Large intestine (tissue), 3 donors: Measurements from ENCODE around the gene PROX1. TPM values are rescaled to one million over a fixed set of nuclear protein-coding genes. Genes with fewer than 3 reads are reported as not detected.

Experiments used
- DNase-seq, 2 donors: peaks; one replicate each; pipeline versions ENCODE4 v3.0.0 to v3.0.0-alpha.2; 2013
- H3K27ac ChIP-seq: one replicate; pipeline ENCODE4 v1.5.1; 2013; ENCODE audit warnings: low read length
- H3K27me3 ChIP-seq: 2 replicates; pipeline ENCODE4 v1.6.1; 2013; ENCODE audit warnings: low read length; ENCODE audit not compliant: control insufficient read depth, insufficient read depth
- H3K36me3 ChIP-seq: 2 replicates; pipeline ENCODE4 v1.6.1; 2013; ENCODE audit warnings: low read length; ENCODE audit not compliant: control insufficient read depth, insufficient read depth
- H3K4me1 ChIP-seq: one replicate; pipeline ENCODE4 v1.6.1; 2013; ENCODE audit warnings: low read length; ENCODE audit not compliant: control insufficient read depth, insufficient read depth
- H3K4me3 ChIP-seq: one replicate; pipeline ENCODE4 v1.5.1; 2013; ENCODE audit warnings: low read length
- H3K9me3 ChIP-seq: one replicate; pipeline ENCODE4 v1.6.1; 2013; ENCODE audit warnings: mild to moderate bottlenecking, low read depth, low read length, moderate library complexity; ENCODE audit not compliant: control insufficient read depth
- WGBS: methylation state at CpG from one replicate; pipeline ENCODE4 v1.1.5; 2013; ENCODE audit warnings: low lambda C conversion rate; ENCODE audit not compliant: insufficient coverage; 5-methylcytosine and 5-hydroxymethylcytosine counted together
- polyA plus RNA-seq: library from polyadenylated mRNA; unstranded; fragments of 120-200 nt; gene quantifications from one replicate; pipeline ENCODE4 v1.2.1, GENCODE V29; 2013

The PROX1 gene
- polyA plus RNA-seq, 1 donor = 7.8 TPM

- no CpG with 5 or more reads among the region's 6 CpGs for WGBS
- no peak overlapping the region for H3K4me3 ChIP-seq
- peak in 1 of 2 donors; percentile 9 for DNase-seq
- H3K27ac ChIP-seq = no peak overlapping the region
- no peaks in the 10 kb centered on the region for H3K36me3 ChIP-seq
- peaks cover 30% of the 10 kb centered on the region for H3K4me1 ChIP-seq
- peaks cover 72% of the 10 kb centered on the region for H3K27me3 ChIP-seq
- peaks cover 9% of the 10 kb centered on the region for H3K9me3 ChIP-seq
These were observed 885 bp upstream of the PROX1 start for GRCh38 chr1:213986925-213987250.

- peaks cover 9% of the 10 kb centered on the region for H3K9me3 ChIP-seq
- H3K36me3 ChIP-seq = no peaks in the 10 kb centered on the region
- H3K27me3 ChIP-seq = peaks cover 66% of the 10 kb centered on the region
- H3K4me1 ChIP-seq = peaks cover 30% of the 10 kb centered on the region
- 0% methylated on average over 2 of the region's 35 CpGs for WGBS
- DNase-seq = peak; percentile 42 to 84
- H3K4me3 ChIP-seq = peak overlapping the region; percentile 62
- peak overlapping the region; percentile 77 for H3K27ac ChIP-seq
These were observed 299 bp upstream of the PROX1 start for GRCh38 chr1:213987422-213987926.

GRCh38 chr1:213988507-213989001, 781 bp downstream of the PROX1 start:
- Histone ChIP-seq H3K27me3 (peaks cover 55% of the 10 kb centered on the region), H3K9me3 (peaks cover 6% of the 10 kb centered on the region), H3K4me1 (peaks cover 24% of the 10 kb centered on the region), H3K27ac (peak overlapping the region; percentile 77), H3K4me3 (peak overlapping the region; percentile 62), H3K36me3 (no peaks in the 10 kb centered on the region)
- WGBS = no CpG with 5 or more reads among the region's 17 CpGs
- peak in 1 of 2 donors; percentile 64 for DNase-seq

GRCh38 chr1:213989002-213989855, 1.5 kb downstream of the PROX1 start:
- Histone ChIP-seq H3K36me3 (no peaks in the 10 kb centered on the region), H3K9me3 (peaks cover 3% of the 10 kb centered on the region), H3K4me1 (peaks cover 22% of the 10 kb centered on the region), H3K27ac (peak overlapping the region; percentile 77), H3K4me3 (peak overlapping the region; percentile 62), H3K27me3 (peaks cover 48% of the 10 kb centered on the region)
- peak in 1 of 2 donors; percentile 70 for DNase-seq
- 0% methylated on average over 2 of the region's 39 CpGs for WGBS

GRCh38 chr1:213993929-213994328, 6.2 kb downstream of the PROX1 start:
- H3K4me1 ChIP-seq = peaks cover 4% of the 10 kb centered on the region
- peaks cover 2% of the 10 kb centered on the region for H3K36me3 ChIP-seq
- WGBS = no CpG with 5 or more reads among the region's 2 CpGs
- H3K27ac ChIP-seq = no peak overlapping the region
- H3K27me3 ChIP-seq = peaks cover 13% of the 10 kb centered on the region
- no peak for DNase-seq
- no peaks in the 10 kb centered on the region for H3K9me3 ChIP-seq
- no peak overlapping the region for H3K4me3 ChIP-seq

GRCh38 chr1:213994888-213995287, 7.1 kb downstream of the PROX1 start:
- DNase-seq = no peak
- Histone ChIP-seq H3K27ac (no peak overlapping the region), H3K4me3 (no peak overlapping the region), H3K36me3 (peaks cover 2% of the 10 kb centered on the region), H3K27me3 (peaks cover 3% of the 10 kb centered on the region), H3K4me1 (no peaks in the 10 kb centered on the region), H3K9me3 (no peaks in the 10 kb centered on the region)
- no CpG with 5 or more reads among the region's 5 CpGs for WGBS

GRCh38 chr1:213995603-213996002, 7.8 kb downstream of the PROX1 start:
- DNase-seq = no peak
- peaks cover 2% of the 10 kb centered on the region for H3K36me3 ChIP-seq
- no peaks in the 10 kb centered on the region for H3K9me3 ChIP-seq
- no peak overlapping the region for H3K27ac ChIP-seq
- H3K27me3 ChIP-seq = no peaks in the 10 kb centered on the region
- 100% methylated on average over 1 of the region's 2 CpGs for WGBS
- no peak overlapping the region for H3K4me3 ChIP-seq
- H3K4me1 ChIP-seq = no peaks in the 10 kb centered on the region

- no CpG with 5 or more reads among the region's 15 CpGs for WGBS
- Histone ChIP-seq H3K9me3 (no peaks in the 10 kb centered on the region), H3K27ac (no peak overlapping the region)
These were observed 8.7 kb downstream of the PROX1 start for GRCh38 chr1:213996320-213997037.

GRCh38 chr1:213997038-213997771, 9.4 kb downstream of the PROX1 start:
- H3K4me1 ChIP-seq = no peaks in the 10 kb centered on the region
- WGBS = 81% methylated on average over 8 of the region's 24 CpGs
- H3K36me3 ChIP-seq = peaks cover 2% of the 10 kb centered on the region
- no peaks in the 10 kb centered on the region for H3K27me3 ChIP-seq
- DNase-seq = no peak
- no peak overlapping the region for H3K27ac ChIP-seq
- no peaks in the 10 kb centered on the region for H3K9me3 ChIP-seq
- no peak overlapping the region for H3K4me3 ChIP-seq

More at GRCh38 chr1:213996320-213997037, 8.7 kb downstream of the PROX1 start:
- Histone ChIP-seq H3K4me1 (no peaks in the 10 kb centered on the region), H3K27me3 (no peaks in the 10 kb centered on the region), H3K4me3 (no peak overlapping the region), H3K36me3 (peaks cover 2% of the 10 kb centered on the region)
- no peak for DNase-seq

- no peak for DNase-seq
- WGBS = no CpG with 5 or more reads among the region's 13 CpGs
- peaks cover 2% of the 10 kb centered on the region for H3K36me3 ChIP-seq
- no peak overlapping the region for H3K27ac ChIP-seq
- H3K4me3 ChIP-seq = no peak overlapping the region
- H3K27me3 ChIP-seq = no peaks in the 10 kb centered on the region
- H3K9me3 ChIP-seq = no peaks in the 10 kb centered on the region
- H3K4me1 ChIP-seq = no peaks in the 10 kb centered on the region
These were observed 10.0 kb downstream of the PROX1 start for GRCh38 chr1:213997772-213998107.
